Smooth muscle cell (in vitro differentiated cells): ENCODE data around the gene CHAMP1. TPM values are rescaled to one million over a fixed set of nuclear protein-coding genes. Genes with fewer than 3 reads are reported as not detected.

Experiments used
- DNase-seq: peaks from one replicate; lab custom pipeline; 2025; ENCODE audit not compliant: unreplicated experiment; lab: John Stamatoyannopoulos, UW
- H2AFZ ChIP-seq: fragments of 200-600 bp; sonication (generic); 2 replicates; pipeline ENCODE4 v1.6.0; 2016; ENCODE audit warnings: antibody characterized with exemption, low read depth, mild to moderate bottlenecking
- H3F3A ChIP-seq: fragments of 200-600 bp; sonication (generic); 2 replicates; pipeline ENCODE4 v1.6.0; 2017; ENCODE audit warnings: antibody characterized with exemption, low read depth
- H3K27ac ChIP-seq: fragments of 200-600 bp; sonication (generic); 2 replicates; pipeline ENCODE4 v1.5.1; 2016; ENCODE audit warnings: low read depth, mild to moderate bottlenecking
- H3K27me3 ChIP-seq: fragments of 200-600 bp; sonication (generic); 2 replicates; pipeline ENCODE4 v1.6.1; 2016; ENCODE audit warnings: low read depth, mild to moderate bottlenecking
- H3K36me3 ChIP-seq: fragments of 200-600 bp; sonication (generic); 2 replicates; pipeline ENCODE4 v1.5.1; 2016; ENCODE audit warnings: low read depth
- H3K4me1 ChIP-seq: fragments of 200-600 bp; sonication (generic); 2 replicates; pipeline ENCODE4 v1.5.1; 2016; ENCODE audit warnings: low read depth
- H3K4me2 ChIP-seq: fragments of 200-600 bp; sonication (generic); 2 replicates; pipeline ENCODE4 v1.6.0; 2016; ENCODE audit warnings: mild to moderate bottlenecking
- H3K4me3 ChIP-seq: fragments of 200-600 bp; sonication (generic); 2 replicates; pipeline ENCODE4 v1.5.1; 2016; ENCODE audit warnings: mild to moderate bottlenecking
- H3K79me2 ChIP-seq: fragments of 200-600 bp; sonication (generic); 2 replicates; pipeline ENCODE4 v1.6.0; 2016; ENCODE audit warnings: low read depth, mild to moderate bottlenecking
- H3K9ac ChIP-seq: fragments of 200-600 bp; sonication (generic); 2 replicates; pipeline ENCODE4 v1.6.0; 2016; ENCODE audit warnings: low read depth
- H3K9me3 ChIP-seq: fragments of 200-600 bp; sonication (generic); replicated peaks from 2 replicates; pipeline ENCODE4 v1.5.1; 2016; ENCODE audit warnings: low read depth
- H4K20me1 ChIP-seq: fragments of 200-600 bp; sonication (generic); 2 replicates; pipeline ENCODE4 v1.6.0; 2016; ENCODE audit warnings: low read depth
- WGBS: methylation state at CpG from one replicate; pipeline ENCODE4 v1.1.7; 2016; ENCODE audit warnings: low lambda C conversion rate; 5-methylcytosine and 5-hydroxymethylcytosine counted together
- polyA plus RNA-seq: library from polyadenylated mRNA; unstranded; fragments of >200 nt; fragmentation: Nextera tagmentation; extraction: Ambion mirVana; gene quantifications from 2 replicates; pipeline ENCODE4 v1.2.1, GENCODE V29; 2016
- total RNA-seq: library from RNA; depleted of rRNA; stranded (reverse); fragments of >200 nt; gene quantifications from 2 replicates; pipeline ENCODE4 v1.2.3, GENCODE V29; 2014
- TF ChIP-seq, protein P1 (sequence below): fragments of 200-600 bp; sonication (generic); IDR thresholded peaks from 2 replicates; pipeline ENCODE4 v1.5.1; 2017; ENCODE audit warnings: borderline replicate concordance, mild to moderate bottlenecking, antibody characterized with exemption; ENCODE audit not compliant: insufficient read depth, poor library complexity, severe bottlenecking

CHAMP1 gene
- total and polyA plus RNA-seq, 2 experiments from 2014 or later = 12.1 to 20.6 TPM

DNA sequence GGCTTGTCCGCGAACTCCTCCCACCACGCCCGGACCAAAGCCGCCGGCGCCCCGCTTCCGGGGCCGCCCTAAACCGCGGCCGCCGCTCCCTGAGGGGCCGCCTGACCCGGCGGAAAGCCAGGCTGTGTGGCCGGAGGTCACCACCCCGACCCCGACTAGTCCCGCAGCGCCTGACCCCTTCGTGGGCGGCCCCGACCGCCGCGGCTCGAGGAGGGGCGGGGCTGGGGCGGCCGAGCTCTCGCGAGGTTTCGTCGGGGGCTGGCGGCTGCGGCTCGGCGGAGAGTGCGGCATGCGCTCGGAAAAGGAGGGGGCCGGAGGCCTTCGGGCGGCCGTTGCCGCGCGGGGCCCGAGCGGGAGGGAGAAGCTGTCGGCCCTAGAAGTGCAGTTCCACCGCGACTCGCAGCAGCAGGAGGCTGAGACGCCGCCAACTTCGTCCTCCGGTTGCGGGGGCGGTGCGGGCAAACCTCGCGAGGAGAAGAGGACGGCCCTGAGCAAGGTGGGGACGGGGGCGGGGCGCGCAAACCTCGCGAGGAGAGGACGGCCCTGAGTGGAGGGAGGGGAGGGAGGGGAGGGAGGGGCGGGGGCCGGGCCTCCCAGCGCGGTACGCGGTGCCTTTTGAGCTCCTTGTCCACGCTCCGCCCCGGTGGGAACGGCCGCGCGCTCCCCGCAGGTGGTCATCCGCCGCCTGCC, 32.8 kb upstream of the CHAMP1 start, which contains the start of gene UPF3A:
Gene UPF3A (plus strand): TSS at position 251 of the 690 bp plus-strand sequence. CDS start 39 bp downstream, at position 290.
- peaks cover 25% of the 10 kb centered on the region for H3F3A ChIP-seq
- H4K20me1 ChIP-seq = peaks cover 4% of the 10 kb centered on the region
- TF ChIP-seq, protein P1, sequence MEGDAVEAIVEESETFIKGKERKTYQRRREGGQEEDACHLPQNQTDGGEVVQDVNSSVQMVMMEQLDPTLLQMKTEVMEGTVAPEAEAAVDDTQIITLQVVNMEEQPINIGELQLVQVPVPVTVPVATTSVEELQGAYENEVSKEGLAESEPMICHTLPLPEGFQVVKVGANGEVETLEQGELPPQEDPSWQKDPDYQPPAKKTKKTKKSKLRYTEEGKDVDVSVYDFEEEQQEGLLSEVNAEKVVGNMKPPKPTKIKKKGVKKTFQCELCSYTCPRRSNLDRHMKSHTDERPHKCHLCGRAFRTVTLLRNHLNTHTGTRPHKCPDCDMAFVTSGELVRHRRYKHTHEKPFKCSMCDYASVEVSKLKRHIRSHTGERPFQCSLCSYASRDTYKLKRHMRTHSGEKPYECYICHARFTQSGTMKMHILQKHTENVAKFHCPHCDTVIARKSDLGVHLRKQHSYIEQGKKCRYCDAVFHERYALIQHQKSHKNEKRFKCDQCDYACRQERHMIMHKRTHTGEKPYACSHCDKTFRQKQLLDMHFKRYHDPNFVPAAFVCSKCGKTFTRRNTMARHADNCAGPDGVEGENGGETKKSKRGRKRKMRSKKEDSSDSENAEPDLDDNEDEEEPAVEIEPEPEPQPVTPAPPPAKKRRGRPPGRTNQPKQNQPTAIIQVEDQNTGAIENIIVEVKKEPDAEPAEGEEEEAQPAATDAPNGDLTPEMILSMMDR = no peak
- H3K36me3 ChIP-seq = no peaks in the 10 kb centered on the region
- H3K9ac ChIP-seq = peak within 1 kb of the TSS; percentile 99
- H3K4me1 ChIP-seq = peaks cover 23% of the 10 kb centered on the region
- peak within 1 kb of the TSS; percentile 99 for H3K27ac ChIP-seq
- WGBS = 2% methylated on average over 36 of the region's 89 CpGs
- peak within 1 kb of the TSS; percentile 70 for H3K4me3 ChIP-seq
- no peaks in the 10 kb centered on the region for H3K9me3 ChIP-seq
- DNase-seq = peak; percentile 92
- H2AFZ ChIP-seq = peak within 1 kb of the TSS; percentile 95
- H3K79me2 ChIP-seq = peaks cover 42% of the 10 kb centered on the region
- H3K4me2 ChIP-seq = peak within 1 kb of the TSS; percentile 89
- no peaks in the 10 kb centered on the region for H3K27me3 ChIP-seq

DNA sequence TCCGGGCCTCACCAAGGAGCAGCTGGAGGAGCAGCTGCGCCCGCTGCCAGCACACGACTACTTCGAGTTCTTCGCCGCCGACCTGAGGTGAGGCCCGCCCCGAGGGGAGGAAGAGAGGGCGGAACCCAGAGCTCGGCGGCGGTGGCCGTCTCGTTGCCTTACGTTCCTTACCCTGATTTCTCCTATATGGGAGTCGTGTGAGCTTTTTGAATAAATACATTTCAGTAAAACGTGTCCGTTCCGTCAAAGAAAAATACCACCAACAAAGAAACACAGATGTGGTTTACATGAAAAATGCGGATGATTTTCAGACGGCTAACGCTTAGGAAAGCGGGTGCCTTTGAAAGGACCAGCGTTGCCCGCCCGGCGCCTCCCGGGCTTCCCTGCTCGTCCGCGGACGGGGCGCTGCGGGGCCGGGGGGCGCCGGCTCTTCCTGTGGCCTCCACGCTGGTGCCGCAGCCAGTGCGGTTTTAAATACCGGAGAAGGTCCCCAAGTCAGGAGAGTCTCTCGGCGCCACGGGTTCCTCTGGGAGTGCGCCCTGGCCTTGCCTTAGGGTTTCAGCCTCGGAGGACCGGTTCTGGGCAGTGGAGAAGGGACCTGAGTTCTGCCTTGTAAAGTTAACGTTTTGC, 32.1 kb upstream of the CHAMP1 start:
- Histone ChIP-seq H3K27ac (peak overlapping the region; percentile 99), H3K9me3 (no peaks in the 10 kb centered on the region), H3K4me2 (peak overlapping the region; percentile 89), H4K20me1 (peaks cover 4% of the 10 kb centered on the region), H3K4me3 (peak overlapping the region; percentile 70), H3K79me2 (peaks cover 42% of the 10 kb centered on the region), H2AFZ (peak overlapping the region; percentile 95), H3K36me3 (no peaks in the 10 kb centered on the region), H3K27me3 (no peaks in the 10 kb centered on the region), H3K9ac (peak overlapping the region; percentile 99), H3F3A (peaks cover 27% of the 10 kb centered on the region), H3K4me1 (peaks cover 24% of the 10 kb centered on the region)
- under 1% methylated on average over 47 of the region's 50 CpGs for WGBS
- TF ChIP-seq, protein P1 = no peak
- DNase-seq = peak; percentile 35

DNA sequence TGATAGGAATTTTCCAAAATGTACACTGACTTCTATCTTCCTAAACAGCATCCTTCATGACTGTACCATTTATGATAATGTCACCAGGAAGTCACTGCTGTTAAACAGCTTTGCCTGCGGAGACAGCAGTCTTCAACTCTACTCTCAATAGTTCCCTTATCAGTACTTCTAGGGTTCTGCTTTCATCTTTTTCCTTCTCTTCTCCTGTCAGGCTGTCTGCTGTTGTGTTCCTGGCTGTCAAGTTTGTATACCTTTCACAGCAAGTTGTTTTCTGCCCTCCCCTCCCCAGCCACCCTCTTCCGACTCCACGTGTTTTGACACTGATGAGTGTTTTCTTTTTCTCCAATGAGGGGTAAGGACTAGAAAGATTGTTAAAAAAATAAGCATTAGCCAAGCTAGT, 30.7 kb upstream of the CHAMP1 start:
- Histone ChIP-seq H3K4me1 (peaks cover 24% of the 10 kb centered on the region), H4K20me1 (peaks cover 4% of the 10 kb centered on the region), H2AFZ (no peak overlapping the region), H3K27ac (peak overlapping the region; percentile 0), H3K9me3 (no peaks in the 10 kb centered on the region), H3K36me3 (no peaks in the 10 kb centered on the region), H3K27me3 (no peaks in the 10 kb centered on the region), H3K4me2 (peak overlapping the region; percentile 48), H3K9ac (no peak overlapping the region), H3F3A (peaks cover 27% of the 10 kb centered on the region), H3K4me3 (peak overlapping the region; percentile 9), H3K79me2 (peaks cover 52% of the 10 kb centered on the region)
- no peak for DNase-seq
- TF ChIP-seq, protein P1 = no peak
- WGBS = 44% methylated on average over 3 of the region's 3 CpGs
